Measurements from ENCODE around the gene EMILIN1.

EMILIN1 gene

DNA sequence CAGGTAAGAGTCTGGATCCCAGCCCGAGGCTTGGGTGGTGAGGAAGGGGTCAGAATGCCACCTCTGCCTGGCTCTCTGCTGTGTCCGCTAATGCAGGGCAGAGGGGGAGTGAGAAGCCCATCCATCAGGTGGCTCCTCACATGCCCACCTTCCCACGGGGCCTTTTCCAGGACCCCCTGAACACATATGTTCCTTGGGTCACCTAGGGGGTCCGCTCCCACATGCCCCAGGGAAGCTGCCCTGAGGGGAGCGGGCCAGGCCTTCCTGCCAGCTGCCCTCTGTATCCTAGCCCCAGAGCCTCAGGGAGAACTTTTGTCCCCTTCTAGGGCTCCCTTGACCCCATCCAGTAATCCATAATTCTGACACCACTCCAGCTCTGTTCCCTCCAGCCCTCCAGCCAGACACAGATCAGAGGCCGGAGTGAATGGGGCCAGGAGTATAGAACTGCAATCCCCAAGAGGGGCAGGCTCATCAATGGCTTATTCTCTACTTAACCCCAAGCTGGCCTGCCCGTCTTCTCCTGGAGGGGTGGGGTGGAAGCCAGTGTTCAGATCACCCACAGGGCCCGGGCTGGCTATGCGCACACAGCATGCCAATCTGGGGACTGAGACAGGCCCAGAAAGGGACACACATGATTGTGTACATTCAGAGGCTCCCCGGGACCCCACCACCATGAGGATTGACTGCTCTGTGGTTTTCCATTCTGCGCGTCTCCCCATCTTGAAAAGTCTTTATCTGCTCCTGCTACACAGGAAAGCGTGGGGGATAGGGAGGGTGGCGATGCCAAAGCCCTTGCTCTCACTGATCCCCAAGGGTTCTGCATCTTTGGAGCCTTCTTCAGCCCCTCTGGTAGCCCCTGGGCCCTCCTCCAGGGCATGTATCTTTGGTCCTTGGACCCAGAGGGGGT is 1.1 kb downstream of the EMILIN1 start:
- H3K4me1 ChIP-seq (ENCODE audit: control insufficient read depth in 1 of 2, insufficient read depth in 2 of 2, low read length in 2 of 2) = peaks cover 30 to 36% of the 10 kb centered on the region in 2 donors
- H3K27ac ChIP-seq (ENCODE audit: low read depth, low read length) = peak overlapping the region; percentile 26
- peak overlapping the region; percentile 55 to 57 for H3K4me3 ChIP-seq (ENCODE audit: low read depth in 1 of 2, low read length in 2 of 2)
- no peaks in the 10 kb centered on the region for H3K36me3 ChIP-seq (ENCODE audit: control insufficient read depth in 1 of 2, insufficient read depth in 2 of 2, low read length in 2 of 2)
- no peaks in the 10 kb centered on the region for H3K9me3 ChIP-seq (ENCODE audit: control insufficient read depth in 1 of 2, low read length in 2 of 2)
- peak overlapping the region; percentile 43 to 57 for H3K9ac ChIP-seq (ENCODE audit: low read depth in 1 of 2, low read length in 2 of 2)
- no peaks in the 10 kb centered on the region for H3K27me3 ChIP-seq (ENCODE audit: control insufficient read depth in 1 of 2, insufficient read depth in 2 of 2, low read length in 2 of 2)

DNA sequence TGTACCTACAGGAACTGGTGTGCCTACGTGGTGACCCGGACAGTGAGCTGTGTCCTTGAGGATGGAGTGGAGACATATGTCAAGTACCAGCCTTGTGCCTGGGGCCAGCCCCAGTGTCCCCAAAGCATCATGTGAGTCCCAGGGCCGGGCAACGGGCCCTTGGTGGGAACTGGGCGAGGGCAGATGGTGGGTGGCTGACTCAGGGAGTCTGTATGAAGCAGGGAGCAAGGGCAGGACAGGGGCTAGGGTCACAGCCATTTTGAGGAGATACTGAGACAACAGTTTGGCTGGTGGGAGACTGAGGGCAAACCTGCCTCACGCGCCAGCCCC is 1.7 kb downstream of the EMILIN1 start:
- Histone ChIP-seq H3K4me3 (ENCODE audit: low read depth in 1 of 2, low read length in 2 of 2) (peak overlapping the region; percentile 55 to 57), H3K27ac (ENCODE audit: low read depth, low read length) (no peak overlapping the region)

GRCh38 chr2:27080603-27080936 is 2.2 kb downstream of the EMILIN1 start:
- Histone ChIP-seq H3K27me3 (ENCODE audit: control insufficient read depth in 1 of 2, insufficient read depth in 2 of 2, low read length in 2 of 2) (no peaks in the 10 kb centered on the region), H3K36me3 (ENCODE audit: control insufficient read depth in 1 of 2, insufficient read depth in 2 of 2, low read length in 2 of 2) (no peaks in the 10 kb centered on the region), H3K9me3 (ENCODE audit: control insufficient read depth in 1 of 2, low read length in 2 of 2) (no peaks in the 10 kb centered on the region), H3K4me3 (ENCODE audit: low read depth in 1 of 2, low read length in 2 of 2) (peak overlapping the region; percentile 55 to 57), H3K9ac (ENCODE audit: low read depth in 1 of 2, low read length in 2 of 2) (peak overlapping the region; percentile 16 to 33), H3K4me1 (ENCODE audit: control insufficient read depth in 1 of 2, insufficient read depth in 2 of 2, low read length in 2 of 2) (peaks cover 27 to 39% of the 10 kb centered on the region in 2 donors), H3K27ac (ENCODE audit: low read depth, low read length) (peak overlapping the region; percentile 14)

More for the DNA sequence above, 1.7 kb downstream of the EMILIN1 start:
- H3K27me3 ChIP-seq (ENCODE audit: control insufficient read depth in 1 of 2, insufficient read depth in 2 of 2, low read length in 2 of 2) = no peaks in the 10 kb centered on the region
- no peaks in the 10 kb centered on the region for H3K36me3 ChIP-seq (ENCODE audit: control insufficient read depth in 1 of 2, insufficient read depth in 2 of 2, low read length in 2 of 2)
- peaks cover 25 to 35% of the 10 kb centered on the region in 2 donors for H3K4me1 ChIP-seq (ENCODE audit: control insufficient read depth in 1 of 2, insufficient read depth in 2 of 2, low read length in 2 of 2)
- peak overlapping the region; percentile 16 to 57 for H3K9ac ChIP-seq (ENCODE audit: low read depth in 1 of 2, low read length in 2 of 2)
- H3K9me3 ChIP-seq (ENCODE audit: control insufficient read depth in 1 of 2, low read length in 2 of 2) = no peaks in the 10 kb centered on the region

DNA sequence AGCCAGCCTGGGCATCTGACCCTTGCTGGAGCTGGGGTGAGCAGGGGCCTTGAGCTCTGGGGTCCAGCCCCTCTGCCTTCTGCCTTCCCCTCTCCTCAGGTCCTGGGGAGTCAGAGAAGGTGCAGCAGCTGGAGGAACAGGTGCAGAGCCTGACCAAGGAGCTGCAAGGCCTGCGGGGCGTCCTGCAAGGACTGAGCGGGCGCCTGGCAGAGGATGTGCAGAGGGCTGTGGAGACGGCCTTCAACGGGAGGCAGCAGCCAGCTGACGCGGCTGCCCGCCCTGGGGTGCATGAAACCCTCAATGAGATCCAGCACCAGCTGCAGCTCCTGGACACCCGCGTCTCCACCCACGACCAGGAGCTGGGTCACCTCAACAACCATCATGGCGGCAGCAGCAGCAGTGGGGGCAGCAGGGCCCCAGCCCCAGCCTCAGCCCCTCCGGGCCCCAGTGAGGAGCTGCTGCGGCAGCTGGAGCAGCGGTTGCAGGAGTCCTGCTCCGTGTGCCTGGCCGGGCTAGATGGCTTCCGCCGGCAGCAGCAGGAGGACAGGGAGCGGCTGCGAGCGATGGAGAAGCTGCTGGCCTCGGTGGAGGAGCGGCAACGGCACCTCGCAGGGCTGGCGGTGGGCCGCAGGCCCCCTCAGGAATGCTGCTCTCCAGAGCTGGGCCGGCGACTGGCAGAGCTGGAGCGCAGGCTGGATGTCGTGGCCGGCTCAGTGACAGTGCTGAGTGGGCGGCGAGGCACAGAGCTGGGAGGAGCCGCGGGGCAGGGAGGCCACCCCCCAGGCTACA is 3.8 kb downstream of the EMILIN1 start:
- peaks cover 25 to 43% of the 10 kb centered on the region in 2 donors for H3K4me1 ChIP-seq (ENCODE audit: control insufficient read depth in 1 of 2, insufficient read depth in 2 of 2, low read length in 2 of 2)
- H3K9ac ChIP-seq (ENCODE audit: low read depth in 1 of 2, low read length in 2 of 2) = no peak overlapping the region
- H3K4me3 ChIP-seq (ENCODE audit: low read depth in 1 of 2, low read length in 2 of 2) = peak overlapping the region in 1 of 2 donors; percentile 46
- H3K36me3 ChIP-seq (ENCODE audit: control insufficient read depth in 1 of 2, insufficient read depth in 2 of 2, low read length in 2 of 2) = no peaks in the 10 kb centered on the region
- H3K9me3 ChIP-seq (ENCODE audit: control insufficient read depth in 1 of 2, low read length in 2 of 2) = no peaks in the 10 kb centered on the region
- H3K27me3 ChIP-seq (ENCODE audit: control insufficient read depth in 1 of 2, insufficient read depth in 2 of 2, low read length in 2 of 2) = no peaks in the 10 kb centered on the region
- H3K27ac ChIP-seq (ENCODE audit: low read depth, low read length) = no peak overlapping the region

DNA sequence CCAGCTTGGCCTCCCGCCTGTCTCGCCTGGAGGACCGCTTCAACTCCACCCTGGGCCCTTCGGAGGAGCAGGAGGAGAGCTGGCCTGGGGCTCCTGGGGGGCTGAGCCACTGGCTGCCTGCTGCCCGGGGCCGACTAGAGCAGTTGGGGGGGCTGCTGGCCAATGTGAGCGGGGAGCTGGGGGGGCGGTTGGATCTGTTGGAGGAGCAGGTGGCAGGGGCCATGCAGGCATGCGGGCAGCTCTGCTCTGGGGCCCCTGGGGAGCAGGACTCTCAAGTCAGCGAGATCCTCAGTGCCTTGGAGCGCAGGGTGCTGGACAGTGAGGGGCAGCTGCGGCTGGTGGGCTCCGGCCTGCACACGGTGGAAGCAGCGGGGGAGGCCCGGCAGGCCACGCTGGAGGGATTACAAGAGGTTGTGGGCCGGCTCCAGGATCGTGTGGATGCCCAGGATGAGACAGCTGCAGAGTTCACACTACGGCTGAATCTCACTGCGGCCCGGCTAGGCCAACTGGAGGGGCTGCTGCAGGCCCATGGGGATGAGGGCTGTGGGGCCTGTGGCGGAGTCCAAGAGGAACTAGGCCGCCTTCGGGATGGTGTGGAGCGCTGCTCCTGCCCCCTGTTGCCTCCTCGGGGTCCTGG is 4.5 kb downstream of the EMILIN1 start:
- Histone ChIP-seq H3K36me3 (ENCODE audit: control insufficient read depth in 1 of 2, insufficient read depth in 2 of 2, low read length in 2 of 2) (no peaks in the 10 kb centered on the region), H3K27ac (ENCODE audit: low read depth, low read length) (no peak overlapping the region), H3K9me3 (ENCODE audit: control insufficient read depth in 1 of 2, low read length in 2 of 2) (no peaks in the 10 kb centered on the region), H3K27me3 (ENCODE audit: control insufficient read depth in 1 of 2, insufficient read depth in 2 of 2, low read length in 2 of 2) (no peaks in the 10 kb centered on the region), H3K4me1 (ENCODE audit: control insufficient read depth in 1 of 2, insufficient read depth in 2 of 2, low read length in 2 of 2) (peaks cover 25 to 47% of the 10 kb centered on the region in 2 donors), H3K4me3 (ENCODE audit: low read depth in 1 of 2, low read length in 2 of 2) (no peak overlapping the region), H3K9ac (ENCODE audit: low read depth in 1 of 2, low read length in 2 of 2) (no peak overlapping the region)

- Histone ChIP-seq H3K9me3 (ENCODE audit: control insufficient read depth in 1 of 2, low read length in 2 of 2) (no peaks in the 10 kb centered on the region), H3K27ac (ENCODE audit: low read depth, low read length) (no peak overlapping the region), H3K36me3 (ENCODE audit: control insufficient read depth in 1 of 2, insufficient read depth in 2 of 2, low read length in 2 of 2) (no peaks in the 10 kb centered on the region), H3K4me1 (ENCODE audit: control insufficient read depth in 1 of 2, insufficient read depth in 2 of 2, low read length in 2 of 2) (peaks cover 26 to 46% of the 10 kb centered on the region in 2 donors), H3K9ac (ENCODE audit: low read depth in 1 of 2, low read length in 2 of 2) (no peak overlapping the region), H3K4me3 (ENCODE audit: low read depth in 1 of 2, low read length in 2 of 2) (no peak overlapping the region), H3K27me3 (ENCODE audit: control insufficient read depth in 1 of 2, insufficient read depth in 2 of 2, low read length in 2 of 2) (no peaks in the 10 kb centered on the region)
Measured at GRCh38 chr2:27083410-27084296, 5.2 kb downstream of the EMILIN1 start.

DNA sequence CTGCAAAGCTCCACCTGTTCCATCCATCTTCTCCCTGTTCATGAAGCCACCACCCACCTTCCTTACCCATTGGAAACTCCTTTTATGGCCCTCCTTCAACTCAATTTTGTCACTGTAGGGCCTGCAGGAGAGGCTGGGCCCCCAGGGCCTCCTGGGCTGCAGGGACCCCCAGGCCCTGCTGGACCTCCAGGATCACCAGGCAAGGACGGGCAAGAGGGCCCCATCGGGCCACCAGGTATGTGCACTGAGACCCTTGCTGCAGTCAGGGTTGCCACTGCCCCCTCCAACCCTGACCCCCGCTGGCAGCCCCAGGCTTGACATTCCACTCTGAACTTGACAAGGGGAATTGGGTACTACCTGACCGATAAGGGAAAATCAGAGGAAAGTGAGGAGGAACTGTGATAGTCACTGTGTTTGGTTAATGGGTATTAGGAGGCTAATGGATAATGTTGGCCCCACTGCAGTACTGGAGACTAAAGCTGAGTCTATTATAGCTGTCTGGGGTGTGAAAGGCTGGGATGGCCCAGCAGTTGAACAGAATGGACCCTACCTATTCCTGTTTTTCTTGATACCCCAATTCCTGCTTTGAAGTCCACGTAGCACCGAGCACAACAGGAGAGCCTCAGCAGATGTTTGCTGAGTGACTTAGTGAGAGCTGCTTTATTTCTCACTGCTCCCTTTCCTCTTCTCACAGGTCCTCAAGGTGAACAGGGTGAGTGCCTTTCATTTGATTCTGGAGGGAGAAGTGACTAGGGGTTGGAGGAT is 6.1 kb downstream of the EMILIN1 start:
- H3K27me3 ChIP-seq (ENCODE audit: control insufficient read depth in 1 of 2, insufficient read depth in 2 of 2, low read length in 2 of 2) = no peaks in the 10 kb centered on the region
- no peaks in the 10 kb centered on the region for H3K9me3 ChIP-seq (ENCODE audit: control insufficient read depth in 1 of 2, low read length in 2 of 2)
- no peak overlapping the region for H3K27ac ChIP-seq (ENCODE audit: low read depth, low read length)
- H3K9ac ChIP-seq (ENCODE audit: low read depth in 1 of 2, low read length in 2 of 2) = no peak overlapping the region
- H3K4me3 ChIP-seq (ENCODE audit: low read depth in 1 of 2, low read length in 2 of 2) = no peak overlapping the region
- peaks cover 34 to 47% of the 10 kb centered on the region in 2 donors for H3K4me1 ChIP-seq (ENCODE audit: control insufficient read depth in 1 of 2, insufficient read depth in 2 of 2, low read length in 2 of 2)
- no peaks in the 10 kb centered on the region for H3K36me3 ChIP-seq (ENCODE audit: control insufficient read depth in 1 of 2, insufficient read depth in 2 of 2, low read length in 2 of 2)

GRCh38 chr2:27085062-27085672 is 6.8 kb downstream of the EMILIN1 start:
- Histone ChIP-seq H3K4me1 (ENCODE audit: control insufficient read depth in 1 of 2, insufficient read depth in 2 of 2, low read length in 2 of 2) (peaks cover 34 to 49% of the 10 kb centered on the region in 2 donors), H3K4me3 (ENCODE audit: low read depth in 1 of 2, low read length in 2 of 2) (peak overlapping the region; percentile 76 to 78), H3K9ac (ENCODE audit: low read depth in 1 of 2, low read length in 2 of 2) (peak overlapping the region; percentile 58 to 76)

More at GRCh38 chr2:27085062-27085672, 6.8 kb downstream of the EMILIN1 start:
- Histone ChIP-seq H3K27me3 (ENCODE audit: control insufficient read depth in 1 of 2, insufficient read depth in 2 of 2, low read length in 2 of 2) (no peaks in the 10 kb centered on the region), H3K27ac (ENCODE audit: low read depth, low read length) (peak overlapping the region; percentile 85), H3K36me3 (ENCODE audit: control insufficient read depth in 1 of 2, insufficient read depth in 2 of 2, low read length in 2 of 2) (no peaks in the 10 kb centered on the region), H3K9me3 (ENCODE audit: control insufficient read depth in 1 of 2, low read length in 2 of 2) (no peaks in the 10 kb centered on the region)

Measured in duodenal mucosa (tissue), 2 donors.